ENCODE results near the gene ZBTB18.

Gene ZBTB18

GRCh38 chr1:244042293-244042692 lies 8.8 kb upstream of the ZBTB18 start:
- no peak for DNase-seq

- DNase-seq: no peak
Measured at GRCh38 chr1:244044423-244044822, 6.7 kb upstream of the ZBTB18 start.

GRCh38 chr1:244046254-244046653 lies 4.8 kb upstream of the ZBTB18 start:
- peak in 1 of 4 experiments; percentile 15 for DNase-seq

GRCh38 chr1:244046907-244047611 lies 4.0 kb upstream of the ZBTB18 start:
- peak; percentile 17 to 36 (median 26) for DNase-seq

- DNase-seq: peak; percentile 68 to 84 (median 80)
Measured at GRCh38 chr1:244047621-244048255, 3.3 kb upstream of the ZBTB18 start.

GRCh38 chr1:244048256-244049161 lies 2.6 kb upstream of the ZBTB18 start:
- DNase-seq: peak; percentile 98 to 99 (median 99)

- peak; percentile 5 to 58 (median 24) for DNase-seq
Measured at GRCh38 chr1:244049162-244050013, 1.7 kb upstream of the ZBTB18 start.

GRCh38 chr1:244050014-244050834 lies 859 bp upstream of the ZBTB18 start:
- DNase-seq: peak; percentile 16 to 51 (median 43)

GRCh38 chr1:244052016-244052727 lies 1.1 kb downstream of the ZBTB18 start:
- peak; percentile 7 to 52 (median 31) for DNase-seq

- no peak for DNase-seq
Measured at GRCh38 chr1:244052728-244053312, 1.7 kb downstream of the ZBTB18 start.

GRCh38 chr1:244053831-244054230 lies 2.7 kb downstream of the ZBTB18 start:
- no peak for DNase-seq

- DNase-seq: no peak
Measured at GRCh38 chr1:244054247-244054923, 3.3 kb downstream of the ZBTB18 start.

GRCh38 chr1:244054924-244055263 lies 3.8 kb downstream of the ZBTB18 start:
- no peak for DNase-seq

GRCh38 chr1:244056577-244056976 lies 5.5 kb downstream of the ZBTB18 start:
- no peak for DNase-seq

GRCh38 chr1:244057474-244058385 lies 6.6 kb downstream of the ZBTB18 start:
- no peak for DNase-seq

GRCh38 chr1:244060117-244060516 lies 9.0 kb downstream of the ZBTB18 start:
- no peak for DNase-seq

GRCh38 chr1:244060686-244061085 lies 9.6 kb downstream of the ZBTB18 start:
- DNase-seq: no peak

- no peak for DNase-seq
Measured at GRCh38 chr1:244062156-244062725, 11.2 kb downstream of the ZBTB18 start.

Measured in suppressor macrophage (primary cell).